ENCODE results near the gene TUT1. TPM values are rescaled to one million over a fixed set of nuclear protein-coding genes. Genes with fewer than 3 reads are reported as not detected.

Gene TUT1
- total RNA-seq, 1 experiment from 2014 or later: 40.0 TPM

DNA sequence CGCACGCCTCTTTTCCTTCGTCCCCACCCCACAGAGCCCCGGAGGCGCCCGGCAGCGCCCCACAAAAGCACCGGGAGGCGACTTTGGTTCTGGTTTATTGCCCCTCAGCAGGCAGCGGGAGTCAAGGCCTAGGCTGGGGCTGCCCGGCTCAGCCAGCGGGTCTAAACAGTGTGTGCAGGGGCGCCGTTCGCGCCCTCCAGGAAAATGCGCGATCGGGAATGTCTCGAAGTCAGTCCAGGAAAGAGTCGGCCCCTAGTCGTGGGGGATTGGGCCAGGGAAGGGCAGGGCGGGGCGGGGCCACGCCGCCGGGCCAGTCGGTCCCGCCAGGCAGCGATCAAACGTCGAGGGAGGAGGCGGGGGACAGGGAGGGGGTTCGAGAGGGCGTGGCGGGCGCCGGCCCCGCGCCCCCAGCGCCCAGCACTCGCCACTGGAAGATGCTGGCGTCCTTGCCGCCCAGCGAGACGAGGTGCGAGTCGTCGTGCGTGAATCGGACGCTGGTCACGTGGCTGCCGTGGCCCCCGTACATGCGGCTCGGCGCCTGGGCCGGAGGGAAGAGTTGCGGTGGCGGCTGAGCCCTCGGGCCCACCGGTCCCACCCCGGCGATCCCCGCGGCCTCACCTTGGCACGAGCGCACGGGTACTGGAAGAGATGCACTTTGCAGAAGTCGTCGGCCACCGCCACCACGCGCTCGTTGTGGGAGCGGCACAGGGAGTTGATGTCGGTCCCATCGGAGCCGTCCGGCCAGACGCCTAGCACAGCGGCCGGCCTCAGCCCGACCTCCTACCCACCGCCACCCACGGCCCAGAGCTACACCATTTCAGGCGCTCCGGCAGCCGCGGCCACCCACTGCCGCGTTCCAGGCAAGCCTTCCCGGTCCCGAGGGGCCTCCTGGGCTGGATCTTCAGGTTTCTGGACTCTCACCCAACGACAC, 11.1 kb upstream of the TUT1 start (continued):
- TF ChIP-seq, protein P1, sequence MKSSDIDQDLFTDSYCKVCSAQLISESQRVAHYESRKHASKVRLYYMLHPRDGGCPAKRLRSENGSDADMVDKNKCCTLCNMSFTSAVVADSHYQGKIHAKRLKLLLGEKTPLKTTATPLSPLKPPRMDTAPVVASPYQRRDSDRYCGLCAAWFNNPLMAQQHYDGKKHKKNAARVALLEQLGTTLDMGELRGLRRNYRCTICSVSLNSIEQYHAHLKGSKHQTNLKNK (CRISPR knock-in tag; IDR thresholded peaks at IDR 0.05): no peak
- TF ChIP-seq NR3C1 (CRISPR knock-in tag; conservative IDR thresholded peaks at IDR 0.05; ENCODE audit: low read depth): 0 out of 2 replicates have a peak, but pooled peaks have one; percentile 65
- peak; percentile 80; the same call in 1 of the 2 replicates for TF ChIP-seq CREB1 (CRISPR knock-in tag; IDR thresholded peaks at IDR 0.05)
- TF ChIP-seq MYBL2 (CRISPR knock-in tag; IDR thresholded peaks at IDR 0.05): peak; percentile 88; the same call in 1 of the 2 replicates
- no peak for TF ChIP-seq ZNF121 (CRISPR knock-in tag; IDR thresholded peaks at IDR 0.05)
- TF ChIP-seq GTF2I (CRISPR knock-in tag; conservative IDR thresholded peaks at IDR 0.05): no peak
- TF ChIP-seq ZNF219 (CRISPR knock-in tag; IDR thresholded peaks at IDR 0.05; ENCODE audit: borderline replicate concordance): 0 out of 2 replicates have a peak, but pooled peaks have one; percentile 79
- no peak for TF ChIP-seq EMX1 (CRISPR knock-in tag; IDR thresholded peaks at IDR 0.05)
- no peak for TF ChIP-seq ELF4 (CRISPR knock-in tag; IDR thresholded peaks at IDR 0.05; ENCODE audit: low read depth)
- TF ChIP-seq SP1 (CRISPR knock-in tag; conservative IDR thresholded peaks at IDR 0.05): no peak; the same call in 1 of the 2 replicates
- TF ChIP-seq, protein P2, sequence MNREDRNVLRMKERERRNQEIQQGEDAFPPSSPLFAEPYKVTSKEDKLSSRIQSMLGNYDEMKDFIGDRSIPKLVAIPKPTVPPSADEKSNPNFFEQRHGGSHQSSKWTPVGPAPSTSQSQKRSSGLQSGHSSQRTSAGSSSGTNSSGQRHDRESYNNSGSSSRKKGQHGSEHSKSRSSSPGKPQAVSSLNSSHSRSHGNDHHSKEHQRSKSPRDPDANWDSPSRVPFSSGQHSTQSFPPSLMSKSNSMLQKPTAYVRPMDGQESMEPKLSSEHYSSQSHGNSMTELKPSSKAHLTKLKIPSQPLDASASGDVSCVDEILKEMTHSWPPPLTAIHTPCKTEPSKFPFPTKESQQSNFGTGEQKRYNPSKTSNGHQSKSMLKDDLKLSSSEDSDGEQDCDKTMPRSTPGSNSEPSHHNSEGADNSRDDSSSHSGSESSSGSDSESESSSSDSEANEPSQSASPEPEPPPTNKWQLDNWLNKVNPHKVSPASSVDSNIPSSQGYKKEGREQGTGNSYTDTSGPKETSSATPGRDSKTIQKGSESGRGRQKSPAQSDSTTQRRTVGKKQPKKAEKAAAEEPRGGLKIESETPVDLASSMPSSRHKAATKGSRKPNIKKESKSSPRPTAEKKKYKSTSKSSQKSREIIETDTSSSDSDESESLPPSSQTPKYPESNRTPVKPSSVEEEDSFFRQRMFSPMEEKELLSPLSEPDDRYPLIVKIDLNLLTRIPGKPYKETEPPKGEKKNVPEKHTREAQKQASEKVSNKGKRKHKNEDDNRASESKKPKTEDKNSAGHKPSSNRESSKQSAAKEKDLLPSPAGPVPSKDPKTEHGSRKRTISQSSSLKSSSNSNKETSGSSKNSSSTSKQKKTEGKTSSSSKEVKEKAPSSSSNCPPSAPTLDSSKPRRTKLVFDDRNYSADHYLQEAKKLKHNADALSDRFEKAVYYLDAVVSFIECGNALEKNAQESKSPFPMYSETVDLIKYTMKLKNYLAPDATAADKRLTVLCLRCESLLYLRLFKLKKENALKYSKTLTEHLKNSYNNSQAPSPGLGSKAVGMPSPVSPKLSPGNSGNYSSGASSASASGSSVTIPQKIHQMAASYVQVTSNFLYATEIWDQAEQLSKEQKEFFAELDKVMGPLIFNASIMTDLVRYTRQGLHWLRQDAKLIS (CRISPR knock-in tag; IDR thresholded peaks at IDR 0.05; ENCODE audit: borderline replicate concordance): no peak
- TF ChIP-seq, protein P3, sequence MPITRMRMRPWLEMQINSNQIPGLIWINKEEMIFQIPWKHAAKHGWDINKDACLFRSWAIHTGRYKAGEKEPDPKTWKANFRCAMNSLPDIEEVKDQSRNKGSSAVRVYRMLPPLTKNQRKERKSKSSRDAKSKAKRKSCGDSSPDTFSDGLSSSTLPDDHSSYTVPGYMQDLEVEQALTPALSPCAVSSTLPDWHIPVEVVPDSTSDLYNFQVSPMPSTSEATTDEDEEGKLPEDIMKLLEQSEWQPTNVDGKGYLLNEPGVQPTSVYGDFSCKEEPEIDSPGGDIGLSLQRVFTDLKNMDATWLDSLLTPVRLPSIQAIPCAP (CRISPR knock-in tag; IDR thresholded peaks at IDR 0.05): peak; percentile 69; the same call in 1 of the 2 replicates
- TF ChIP-seq, protein P4, sequence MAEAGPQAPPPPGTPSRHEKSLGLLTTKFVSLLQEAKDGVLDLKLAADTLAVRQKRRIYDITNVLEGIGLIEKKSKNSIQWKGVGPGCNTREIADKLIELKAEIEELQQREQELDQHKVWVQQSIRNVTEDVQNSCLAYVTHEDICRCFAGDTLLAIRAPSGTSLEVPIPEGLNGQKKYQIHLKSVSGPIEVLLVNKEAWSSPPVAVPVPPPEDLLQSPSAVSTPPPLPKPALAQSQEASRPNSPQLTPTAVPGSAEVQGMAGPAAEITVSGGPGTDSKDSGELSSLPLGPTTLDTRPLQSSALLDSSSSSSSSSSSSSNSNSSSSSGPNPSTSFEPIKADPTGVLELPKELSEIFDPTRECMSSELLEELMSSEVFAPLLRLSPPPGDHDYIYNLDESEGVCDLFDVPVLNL (CRISPR knock-in tag; IDR thresholded peaks at IDR 0.05; ENCODE audit: borderline replicate concordance, low read depth): no peak
- no peak for TF ChIP-seq RORB (CRISPR knock-in tag; IDR thresholded peaks at IDR 0.05)
- TF ChIP-seq MXD4 (CRISPR knock-in tag; IDR thresholded peaks at IDR 0.05; ENCODE audit: borderline replicate concordance): no peak
- no peak for TF ChIP-seq PRRX2 (CRISPR knock-in tag; IDR thresholded peaks at IDR 0.05)

DNA sequence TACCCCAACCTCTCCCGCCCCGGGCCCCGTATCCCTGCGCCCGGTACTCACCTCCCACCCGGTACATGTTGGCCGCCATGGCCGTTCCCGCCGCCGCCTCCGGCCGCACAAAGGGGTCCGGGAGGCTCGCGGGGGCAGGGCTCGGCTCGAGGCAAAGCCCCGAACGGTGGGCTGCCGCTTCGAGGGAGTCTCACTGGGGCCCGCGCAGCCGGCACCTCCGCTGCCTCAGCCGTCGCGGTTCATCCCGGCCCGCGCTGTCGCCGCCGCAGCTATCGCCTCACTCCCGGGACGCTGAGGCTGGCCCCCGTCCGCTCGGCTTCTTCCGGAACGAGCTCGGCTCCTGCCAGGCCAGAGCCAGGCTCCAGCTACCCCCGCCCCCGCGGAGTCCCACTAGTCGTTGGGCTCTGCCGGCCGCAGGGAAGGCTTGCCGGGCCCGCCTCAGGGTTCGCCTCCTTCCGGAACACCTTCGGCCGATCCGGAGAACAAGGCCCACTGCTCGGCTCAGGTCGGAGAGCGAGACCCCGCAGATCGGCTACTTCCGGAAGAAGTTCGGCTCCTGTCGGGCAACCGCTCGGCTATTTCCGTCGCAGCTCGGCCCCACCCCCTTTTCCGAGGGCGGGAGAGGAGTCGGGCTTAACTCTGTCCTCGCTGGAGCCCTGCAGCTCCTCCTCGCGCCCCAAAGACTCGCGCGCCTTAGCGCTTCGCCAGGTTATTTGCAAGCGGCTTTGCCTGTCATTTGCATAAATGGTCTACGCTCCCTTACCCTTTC, 10.2 kb upstream of the TUT1 start, which contains the start of gene MTA2:
TSS of gene MTA2 (minus strand) at position 494 of the 769 bp plus-strand sequence. CDS start at position 79, 415 bp downstream.
- DNase-seq (ENCODE audit: low spot score) (peak; percentile 99), ATAC-seq (peak; percentile 87)
- peaks cover 46% of the 10 kb centered on the region for H3K4me1 Mint-ChIP-seq
- H3K27me3 Mint-ChIP-seq (ENCODE audit: low read depth): peaks cover 26% of the 10 kb centered on the region
- ChIA-PET CTCF (interaction anchor here (0.6 to 8.9 kb wide), 13 partner anchors 9 to 207 kb away, joined by 3 to 74 read pairs (median 5); partner anchors contain the start of genes B3GAT3, EEF1G, EML3 and HNRNPUL2), POLR2A (interaction anchor here (0.6 to 3.1 kb wide), 17 partner anchors 10 to 251 kb away, joined by 3 to 53 read pairs (median 4); partner anchors contain the start of genes B3GAT3, BSCL2, C11orf98 and CSKMT)
- H3K4me3 Mint-ChIP-seq: peak within 1 kb of the TSS; percentile 91
- no peaks in the 10 kb centered on the region for H3K9me3 Mint-ChIP-seq
- peak within 1 kb of the TSS; percentile 98 for H3K27ac Mint-ChIP-seq
- peaks cover 40% of the 10 kb centered on the region for H3K36me3 Mint-ChIP-seq
- no peak for TF ChIP-seq ELF4 (CRISPR knock-in tag; IDR thresholded peaks at IDR 0.05; ENCODE audit: low read depth)
- 0 out of 2 replicates have a peak, but pooled peaks have one; percentile 30 for TF ChIP-seq NFATC4 (CRISPR knock-in tag; IDR thresholded peaks at IDR 0.05)
- TF ChIP-seq, protein P5, sequence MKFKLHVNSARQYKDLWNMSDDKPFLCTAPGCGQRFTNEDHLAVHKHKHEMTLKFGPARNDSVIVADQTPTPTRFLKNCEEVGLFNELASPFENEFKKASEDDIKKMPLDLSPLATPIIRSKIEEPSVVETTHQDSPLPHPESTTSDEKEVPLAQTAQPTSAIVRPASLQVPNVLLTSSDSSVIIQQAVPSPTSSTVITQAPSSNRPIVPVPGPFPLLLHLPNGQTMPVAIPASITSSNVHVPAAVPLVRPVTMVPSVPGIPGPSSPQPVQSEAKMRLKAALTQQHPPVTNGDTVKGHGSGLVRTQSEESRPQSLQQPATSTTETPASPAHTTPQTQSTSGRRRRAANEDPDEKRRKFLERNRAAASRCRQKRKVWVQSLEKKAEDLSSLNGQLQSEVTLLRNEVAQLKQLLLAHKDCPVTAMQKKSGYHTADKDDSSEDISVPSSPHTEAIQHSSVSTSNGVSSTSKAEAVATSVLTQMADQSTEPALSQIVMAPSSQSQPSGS (CRISPR knock-in tag; IDR thresholded peaks at IDR 0.05; ENCODE audit: borderline replicate concordance, low read depth): no peak
- no peak for TF ChIP-seq ZNF396 (CRISPR knock-in tag; IDR thresholded peaks at IDR 0.05; ENCODE audit: borderline replicate concordance)
- TF ChIP-seq, protein P6, sequence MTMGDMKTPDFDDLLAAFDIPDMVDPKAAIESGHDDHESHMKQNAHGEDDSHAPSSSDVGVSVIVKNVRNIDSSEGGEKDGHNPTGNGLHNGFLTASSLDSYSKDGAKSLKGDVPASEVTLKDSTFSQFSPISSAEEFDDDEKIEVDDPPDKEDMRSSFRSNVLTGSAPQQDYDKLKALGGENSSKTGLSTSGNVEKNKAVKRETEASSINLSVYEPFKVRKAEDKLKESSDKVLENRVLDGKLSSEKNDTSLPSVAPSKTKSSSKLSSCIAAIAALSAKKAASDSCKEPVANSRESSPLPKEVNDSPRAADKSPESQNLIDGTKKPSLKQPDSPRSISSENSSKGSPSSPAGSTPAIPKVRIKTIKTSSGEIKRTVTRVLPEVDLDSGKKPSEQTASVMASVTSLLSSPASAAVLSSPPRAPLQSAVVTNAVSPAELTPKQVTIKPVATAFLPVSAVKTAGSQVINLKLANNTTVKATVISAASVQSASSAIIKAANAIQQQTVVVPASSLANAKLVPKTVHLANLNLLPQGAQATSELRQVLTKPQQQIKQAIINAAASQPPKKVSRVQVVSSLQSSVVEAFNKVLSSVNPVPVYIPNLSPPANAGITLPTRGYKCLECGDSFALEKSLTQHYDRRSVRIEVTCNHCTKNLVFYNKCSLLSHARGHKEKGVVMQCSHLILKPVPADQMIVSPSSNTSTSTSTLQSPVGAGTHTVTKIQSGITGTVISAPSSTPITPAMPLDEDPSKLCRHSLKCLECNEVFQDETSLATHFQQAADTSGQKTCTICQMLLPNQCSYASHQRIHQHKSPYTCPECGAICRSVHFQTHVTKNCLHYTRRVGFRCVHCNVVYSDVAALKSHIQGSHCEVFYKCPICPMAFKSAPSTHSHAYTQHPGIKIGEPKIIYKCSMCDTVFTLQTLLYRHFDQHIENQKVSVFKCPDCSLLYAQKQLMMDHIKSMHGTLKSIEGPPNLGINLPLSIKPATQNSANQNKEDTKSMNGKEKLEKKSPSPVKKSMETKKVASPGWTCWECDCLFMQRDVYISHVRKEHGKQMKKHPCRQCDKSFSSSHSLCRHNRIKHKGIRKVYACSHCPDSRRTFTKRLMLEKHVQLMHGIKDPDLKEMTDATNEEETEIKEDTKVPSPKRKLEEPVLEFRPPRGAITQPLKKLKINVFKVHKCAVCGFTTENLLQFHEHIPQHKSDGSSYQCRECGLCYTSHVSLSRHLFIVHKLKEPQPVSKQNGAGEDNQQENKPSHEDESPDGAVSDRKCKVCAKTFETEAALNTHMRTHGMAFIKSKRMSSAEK (CRISPR knock-in tag; IDR thresholded peaks at IDR 0.05; ENCODE audit: borderline replicate concordance): no peak
- TF ChIP-seq EMX1 (CRISPR knock-in tag; IDR thresholded peaks at IDR 0.05): no peak; the same call in 1 of the 2 replicates
